Fibroblast of lung (primary cell): ENCODE data around the gene EFR3B.

ENCODE experiments used
- CTCF ChIP-seq, 2 donors: IDR thresholded peaks in 1 of 2; conservative IDR thresholded peaks in 1 of 2; 1 replicate in 1 of 2; 2 replicates in 1 of 2; pipeline ENCODE4 v1.5.1; 2011 to 2012; ENCODE audit warnings: low read length in 2 of 2, control low read depth in 1 of 2, inconsistent platforms in 1 of 2, low read depth in 1 of 2, mild to moderate bottlenecking in 1 of 2
- EZH2 ChIP-seq: IDR thresholded peaks from 2 replicates; pipeline ENCODE4 v1.5.1; 2012; ENCODE audit warnings: low read length, control low read depth, mild to moderate bottlenecking; ENCODE audit errors: missing control alignments

GRCh38 chr2:25079050-25079635 lies 37.3 kb downstream of the EFR3B start:
- no peak for TF ChIP-seq EZH2
- no peak for TF ChIP-seq CTCF (conservative IDR thresholded peaks at IDR 0.05 in 1 of 2, IDR thresholded peaks at IDR 0.05 in 1 of 2; ENCODE audit: low read depth in 1 of 2, low read length in 2 of 2)
